ENCODE results near the gene SDK1. TPM values are rescaled to one million over a fixed set of nuclear protein-coding genes. Genes with fewer than 3 reads are reported as not detected.

The SDK1 gene
- total and polyA plus RNA-seq, 2 experiments from 2014 or later: 4.1 to 16.5 TPM

GRCh38 chr7:4024133-4024532, 723.1 kb downstream of the SDK1 start:
- H3K27me3 ChIP-seq: no peaks in the 10 kb centered on the region
- no peak for DNase-seq (ENCODE audit: low read depth in 1 of 2, low spot score in 1 of 2)
- no peaks in the 10 kb centered on the region for H3K9me3 ChIP-seq (ENCODE audit: low read depth)
- no peak overlapping the region for H3K4me3 ChIP-seq
- no peaks in the 10 kb centered on the region for H3K4me1 ChIP-seq (ENCODE audit: low read depth)
- TF ChIP-seq CTCF (IDR thresholded peaks at IDR 0.05; ENCODE audit: low read depth, low read length): no peak
- H3K36me3 ChIP-seq: no peaks in the 10 kb centered on the region
- no peak overlapping the region for H3K27ac ChIP-seq

GRCh38 chr7:4024806-4025205, 723.8 kb downstream of the SDK1 start:
- Histone ChIP-seq H3K4me3 (no peak overlapping the region), H3K27me3 (no peaks in the 10 kb centered on the region), H3K9me3 (ENCODE audit: low read depth) (no peaks in the 10 kb centered on the region), H3K36me3 (no peaks in the 10 kb centered on the region), H3K27ac (no peak overlapping the region), H3K4me1 (ENCODE audit: low read depth) (no peaks in the 10 kb centered on the region)
- TF ChIP-seq CTCF (IDR thresholded peaks at IDR 0.05; ENCODE audit: low read depth, low read length): no peak
- no peak for DNase-seq (ENCODE audit: low read depth in 1 of 2, low spot score in 1 of 2)

- no peaks in the 10 kb centered on the region for H3K9me3 ChIP-seq (ENCODE audit: low read depth)
- H3K4me1 ChIP-seq (ENCODE audit: low read depth): no peaks in the 10 kb centered on the region
- DNase-seq (ENCODE audit: low read depth in 1 of 2, low spot score in 1 of 2): no peak
- no peak overlapping the region for H3K27ac ChIP-seq
- no peak overlapping the region for H3K4me3 ChIP-seq
- no peaks in the 10 kb centered on the region for H3K27me3 ChIP-seq
- no peak for TF ChIP-seq CTCF (IDR thresholded peaks at IDR 0.05; ENCODE audit: low read depth, low read length)
- H3K36me3 ChIP-seq: no peaks in the 10 kb centered on the region
Observed at GRCh38 chr7:4025210-4025609, 724.2 kb downstream of the SDK1 start.

- H3K4me3 ChIP-seq: no peak overlapping the region
- TF ChIP-seq CTCF (IDR thresholded peaks at IDR 0.05; ENCODE audit: low read depth, low read length): no peak
- H3K27ac ChIP-seq: no peak overlapping the region
- H3K36me3 ChIP-seq: no peaks in the 10 kb centered on the region
- H3K4me1 ChIP-seq (ENCODE audit: low read depth): no peaks in the 10 kb centered on the region
- no peaks in the 10 kb centered on the region for H3K9me3 ChIP-seq (ENCODE audit: low read depth)
- no peak for DNase-seq (ENCODE audit: low read depth in 1 of 2, low spot score in 1 of 2)
- H3K27me3 ChIP-seq: no peaks in the 10 kb centered on the region
Observed at GRCh38 chr7:4025694-4026615, 724.9 kb downstream of the SDK1 start.

- Histone ChIP-seq H3K9me3 (ENCODE audit: low read depth) (no peaks in the 10 kb centered on the region), H3K4me1 (ENCODE audit: low read depth) (no peaks in the 10 kb centered on the region), H3K27me3 (no peaks in the 10 kb centered on the region), H3K27ac (no peak overlapping the region), H3K36me3 (no peaks in the 10 kb centered on the region), H3K4me3 (no peak overlapping the region)
- DNase-seq (ENCODE audit: low read depth in 1 of 2, low spot score in 1 of 2): no peak
- no peak for TF ChIP-seq CTCF (IDR thresholded peaks at IDR 0.05; ENCODE audit: low read depth, low read length)
Observed at GRCh38 chr7:4026941-4027486, 726.0 kb downstream of the SDK1 start.
